Measurements from ENCODE around the gene PEX26. TPM values are rescaled to one million over a fixed set of nuclear protein-coding genes. Genes with fewer than 3 reads are reported as not detected.
A peak's percentile ranks its signal among the peaks of the same experiment; 100 is the strongest.

The PEX26 gene
- total and polyA plus RNA-seq, 2 experiments from 2014 or later = 4.0 to 48.9 TPM

DNA sequence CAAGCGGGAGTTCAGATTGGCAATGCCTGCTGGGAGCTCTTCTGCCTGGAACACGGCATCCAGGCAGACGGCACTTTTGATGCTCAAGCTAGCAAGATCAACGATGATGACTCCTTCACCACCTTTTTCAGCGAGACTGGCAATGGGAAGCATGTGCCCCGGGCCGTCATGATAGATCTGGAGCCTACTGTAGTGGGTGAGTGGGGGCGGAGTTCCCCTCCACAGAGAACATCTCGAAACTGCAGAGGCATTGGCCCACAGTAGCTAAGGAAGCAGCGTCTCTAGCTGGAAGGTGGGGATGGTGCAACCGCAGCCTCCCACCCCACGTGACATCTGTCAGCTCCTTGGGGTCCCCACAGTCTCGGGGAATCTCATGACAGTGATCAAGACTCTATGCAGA, 43.7 kb downstream of the PEX26 start:
- Mint-ChIP-seq H3K27ac (no peak overlapping the region), H3K9me3 (no peaks in the 10 kb centered on the region)

More for the DNA sequence above, 43.7 kb downstream of the PEX26 start:
- DNase-seq (ENCODE audit: low spot score) = no peak
- Histone ChIP-seq H3K4me2 (no peak overlapping the region), H3K36me3 (ENCODE audit: insufficient read depth) (no peaks in the 10 kb centered on the region), H3K27me3 (ENCODE audit: insufficient read depth) (no peaks in the 10 kb centered on the region), H2AFZ (no peak overlapping the region), H3K4me1 (ENCODE audit: insufficient read depth) (no peaks in the 10 kb centered on the region), H3K79me2 (replicated peaks; ENCODE audit: insufficient read depth) (no peaks in the 10 kb centered on the region), H3F3A (replicated peaks; ENCODE audit: low read depth) (no peaks in the 10 kb centered on the region), H4K20me1 (replicated peaks; ENCODE audit: insufficient read depth) (no peaks in the 10 kb centered on the region), H3K9me2 (ENCODE audit: insufficient read depth) (no peaks in the 10 kb centered on the region), H3K27ac (ENCODE audit: low read depth) (no peak overlapping the region), H3K4me3 (no peak overlapping the region)
- H3K4me3 Mint-ChIP-seq = no peak overlapping the region
- no peaks in the 10 kb centered on the region; the same call in 2 of the 3 replicates for H3K36me3 Mint-ChIP-seq (ENCODE audit: low read depth)
- ATAC-seq = peak; percentile 20; the same call in 1 of the 3 replicates
- TF ChIP-seq EZH2 (IDR thresholded peaks at IDR 0.05; ENCODE audit: low read depth, unreplicated experiment) (no peak), EZH2phosphoT487 (IDR thresholded peaks at IDR 0.05; ENCODE audit: unreplicated experiment) (no peak), ZNF114 (CRISPR knock-in tag; IDR thresholded peaks at IDR 0.05) (no peak), JUNB (IDR thresholded peaks at IDR 0.05; ENCODE audit: unreplicated experiment) (no peak), ZNF331 (CRISPR knock-in tag; IDR thresholded peaks at IDR 0.05; ENCODE audit: low read depth) (no peak), NANOG (IDR thresholded peaks at IDR 0.05; ENCODE audit: borderline replicate concordance) (no peak), POLR2AphosphoS5 (IDR thresholded peaks at IDR 0.05; ENCODE audit: low read depth) (no peak), STAT1 (IDR thresholded peaks at IDR 0.05; ENCODE audit: unreplicated experiment) (no peak), CREB1 (CRISPR knock-in tag; IDR thresholded peaks at IDR 0.05; ENCODE audit: low read depth) (no peak)
- TF ChIP-seq, protein P1, sequence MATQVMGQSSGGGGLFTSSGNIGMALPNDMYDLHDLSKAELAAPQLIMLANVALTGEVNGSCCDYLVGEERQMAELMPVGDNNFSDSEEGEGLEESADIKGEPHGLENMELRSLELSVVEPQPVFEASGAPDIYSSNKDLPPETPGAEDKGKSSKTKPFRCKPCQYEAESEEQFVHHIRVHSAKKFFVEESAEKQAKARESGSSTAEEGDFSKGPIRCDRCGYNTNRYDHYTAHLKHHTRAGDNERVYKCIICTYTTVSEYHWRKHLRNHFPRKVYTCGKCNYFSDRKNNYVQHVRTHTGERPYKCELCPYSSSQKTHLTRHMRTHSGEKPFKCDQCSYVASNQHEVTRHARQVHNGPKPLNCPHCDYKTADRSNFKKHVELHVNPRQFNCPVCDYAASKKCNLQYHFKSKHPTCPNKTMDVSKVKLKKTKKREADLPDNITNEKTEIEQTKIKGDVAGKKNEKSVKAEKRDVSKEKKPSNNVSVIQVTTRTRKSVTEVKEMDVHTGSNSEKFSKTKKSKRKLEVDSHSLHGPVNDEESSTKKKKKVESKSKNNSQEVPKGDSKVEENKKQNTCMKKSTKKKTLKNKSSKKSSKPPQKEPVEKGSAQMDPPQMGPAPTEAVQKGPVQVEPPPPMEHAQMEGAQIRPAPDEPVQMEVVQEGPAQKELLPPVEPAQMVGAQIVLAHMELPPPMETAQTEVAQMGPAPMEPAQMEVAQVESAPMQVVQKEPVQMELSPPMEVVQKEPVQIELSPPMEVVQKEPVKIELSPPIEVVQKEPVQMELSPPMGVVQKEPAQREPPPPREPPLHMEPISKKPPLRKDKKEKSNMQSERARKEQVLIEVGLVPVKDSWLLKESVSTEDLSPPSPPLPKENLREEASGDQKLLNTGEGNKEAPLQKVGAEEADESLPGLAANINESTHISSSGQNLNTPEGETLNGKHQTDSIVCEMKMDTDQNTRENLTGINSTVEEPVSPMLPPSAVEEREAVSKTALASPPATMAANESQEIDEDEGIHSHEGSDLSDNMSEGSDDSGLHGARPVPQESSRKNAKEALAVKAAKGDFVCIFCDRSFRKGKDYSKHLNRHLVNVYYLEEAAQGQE (IDR thresholded peaks at IDR 0.05; ENCODE audit: unreplicated experiment) = no peak
- TF ChIP-seq, protein P2, sequence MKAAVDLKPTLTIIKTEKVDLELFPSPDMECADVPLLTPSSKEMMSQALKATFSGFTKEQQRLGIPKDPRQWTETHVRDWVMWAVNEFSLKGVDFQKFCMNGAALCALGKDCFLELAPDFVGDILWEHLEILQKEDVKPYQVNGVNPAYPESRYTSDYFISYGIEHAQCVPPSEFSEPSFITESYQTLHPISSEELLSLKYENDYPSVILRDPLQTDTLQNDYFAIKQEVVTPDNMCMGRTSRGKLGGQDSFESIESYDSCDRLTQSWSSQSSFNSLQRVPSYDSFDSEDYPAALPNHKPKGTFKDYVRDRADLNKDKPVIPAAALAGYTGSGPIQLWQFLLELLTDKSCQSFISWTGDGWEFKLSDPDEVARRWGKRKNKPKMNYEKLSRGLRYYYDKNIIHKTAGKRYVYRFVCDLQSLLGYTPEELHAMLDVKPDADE (IDR thresholded peaks at IDR 0.05) = no peak
- TF ChIP-seq, protein P3, sequence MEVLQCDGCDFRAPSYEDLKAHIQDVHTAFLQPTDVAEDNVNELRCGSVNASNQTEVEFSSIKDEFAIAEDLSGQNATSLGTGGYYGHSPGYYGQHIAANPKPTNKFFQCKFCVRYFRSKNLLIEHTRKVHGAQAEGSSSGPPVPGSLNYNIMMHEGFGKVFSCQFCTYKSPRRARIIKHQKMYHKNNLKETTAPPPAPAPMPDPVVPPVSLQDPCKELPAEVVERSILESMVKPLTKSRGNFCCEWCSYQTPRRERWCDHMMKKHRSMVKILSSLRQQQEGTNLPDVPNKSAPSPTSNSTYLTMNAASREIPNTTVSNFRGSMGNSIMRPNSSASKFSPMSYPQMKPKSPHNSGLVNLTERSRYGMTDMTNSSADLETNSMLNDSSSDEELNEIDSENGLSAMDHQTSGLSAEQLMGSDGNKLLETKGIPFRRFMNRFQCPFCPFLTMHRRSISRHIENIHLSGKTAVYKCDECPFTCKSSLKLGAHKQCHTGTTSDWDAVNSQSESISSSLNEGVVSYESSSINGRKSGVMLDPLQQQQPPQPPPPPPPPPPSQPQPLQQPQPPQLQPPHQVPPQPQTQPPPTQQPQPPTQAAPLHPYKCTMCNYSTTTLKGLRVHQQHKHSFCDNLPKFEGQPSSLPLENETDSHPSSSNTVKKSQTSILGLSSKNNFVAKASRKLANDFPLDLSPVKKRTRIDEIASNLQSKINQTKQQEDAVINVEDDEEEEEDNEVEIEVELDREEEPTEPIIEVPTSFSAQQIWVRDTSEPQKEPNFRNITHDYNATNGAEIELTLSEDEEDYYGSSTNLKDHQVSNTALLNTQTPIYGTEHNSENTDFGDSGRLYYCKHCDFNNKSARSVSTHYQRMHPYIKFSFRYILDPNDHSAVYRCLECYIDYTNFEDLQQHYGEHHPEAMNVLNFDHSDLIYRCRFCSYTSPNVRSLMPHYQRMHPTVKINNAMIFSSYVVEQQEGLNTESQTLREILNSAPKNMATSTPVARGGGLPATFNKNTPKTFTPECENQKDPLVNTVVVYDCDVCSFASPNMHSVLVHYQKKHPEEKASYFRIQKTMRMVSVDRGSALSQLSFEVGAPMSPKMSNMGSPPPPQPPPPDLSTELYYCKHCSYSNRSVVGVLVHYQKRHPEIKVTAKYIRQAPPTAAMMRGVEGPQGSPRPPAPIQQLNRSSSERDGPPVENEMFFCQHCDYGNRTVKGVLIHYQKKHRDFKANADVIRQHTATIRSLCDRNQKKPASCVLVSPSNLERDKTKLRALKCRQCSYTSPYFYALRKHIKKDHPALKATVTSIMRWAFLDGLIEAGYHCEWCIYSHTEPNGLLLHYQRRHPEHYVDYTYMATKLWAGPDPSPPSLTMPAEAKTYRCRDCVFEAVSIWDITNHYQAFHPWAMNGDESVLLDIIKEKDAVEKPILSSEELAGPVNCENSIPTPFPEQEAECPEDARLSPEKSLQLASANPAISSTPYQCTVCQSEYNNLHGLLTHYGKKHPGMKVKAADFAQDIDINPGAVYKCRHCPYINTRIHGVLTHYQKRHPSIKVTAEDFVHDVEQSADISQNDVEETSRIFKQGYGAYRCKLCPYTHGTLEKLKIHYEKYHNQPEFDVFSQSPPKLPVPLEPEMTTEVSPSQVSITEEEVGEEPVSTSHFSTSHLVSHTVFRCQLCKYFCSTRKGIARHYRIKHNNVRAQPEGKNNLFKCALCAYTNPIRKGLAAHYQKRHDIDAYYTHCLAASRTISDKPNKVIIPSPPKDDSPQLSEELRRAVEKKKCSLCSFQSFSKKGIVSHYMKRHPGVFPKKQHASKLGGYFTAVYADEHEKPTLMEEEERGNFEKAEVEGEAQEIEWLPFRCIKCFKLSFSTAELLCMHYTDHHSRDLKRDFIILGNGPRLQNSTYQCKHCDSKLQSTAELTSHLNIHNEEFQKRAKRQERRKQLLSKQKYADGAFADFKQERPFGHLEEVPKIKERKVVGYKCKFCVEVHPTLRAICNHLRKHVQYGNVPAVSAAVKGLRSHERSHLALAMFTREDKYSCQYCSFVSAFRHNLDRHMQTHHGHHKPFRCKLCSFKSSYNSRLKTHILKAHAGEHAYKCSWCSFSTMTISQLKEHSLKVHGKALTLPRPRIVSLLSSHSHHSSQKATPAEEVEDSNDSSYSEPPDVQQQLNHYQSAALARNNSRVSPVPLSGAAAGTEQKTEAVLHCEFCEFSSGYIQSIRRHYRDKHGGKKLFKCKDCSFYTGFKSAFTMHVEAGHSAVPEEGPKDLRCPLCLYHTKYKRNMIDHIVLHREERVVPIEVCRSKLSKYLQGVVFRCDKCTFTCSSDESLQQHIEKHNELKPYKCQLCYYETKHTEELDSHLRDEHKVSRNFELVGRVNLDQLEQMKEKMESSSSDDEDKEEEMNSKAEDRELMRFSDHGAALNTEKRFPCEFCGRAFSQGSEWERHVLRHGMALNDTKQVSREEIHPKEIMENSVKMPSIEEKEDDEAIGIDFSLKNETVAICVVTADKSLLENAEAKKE (CRISPR knock-in tag; IDR thresholded peaks at IDR 0.05) = no peak
- TF ChIP-seq, protein P4, sequence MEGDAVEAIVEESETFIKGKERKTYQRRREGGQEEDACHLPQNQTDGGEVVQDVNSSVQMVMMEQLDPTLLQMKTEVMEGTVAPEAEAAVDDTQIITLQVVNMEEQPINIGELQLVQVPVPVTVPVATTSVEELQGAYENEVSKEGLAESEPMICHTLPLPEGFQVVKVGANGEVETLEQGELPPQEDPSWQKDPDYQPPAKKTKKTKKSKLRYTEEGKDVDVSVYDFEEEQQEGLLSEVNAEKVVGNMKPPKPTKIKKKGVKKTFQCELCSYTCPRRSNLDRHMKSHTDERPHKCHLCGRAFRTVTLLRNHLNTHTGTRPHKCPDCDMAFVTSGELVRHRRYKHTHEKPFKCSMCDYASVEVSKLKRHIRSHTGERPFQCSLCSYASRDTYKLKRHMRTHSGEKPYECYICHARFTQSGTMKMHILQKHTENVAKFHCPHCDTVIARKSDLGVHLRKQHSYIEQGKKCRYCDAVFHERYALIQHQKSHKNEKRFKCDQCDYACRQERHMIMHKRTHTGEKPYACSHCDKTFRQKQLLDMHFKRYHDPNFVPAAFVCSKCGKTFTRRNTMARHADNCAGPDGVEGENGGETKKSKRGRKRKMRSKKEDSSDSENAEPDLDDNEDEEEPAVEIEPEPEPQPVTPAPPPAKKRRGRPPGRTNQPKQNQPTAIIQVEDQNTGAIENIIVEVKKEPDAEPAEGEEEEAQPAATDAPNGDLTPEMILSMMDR (conservative IDR thresholded peaks at IDR 0.05; ENCODE audit: low read depth in 2 of 2) = no peak
- peaks cover 6% of the 10 kb centered on the region; the same call in 1 of the 3 replicates for H3K4me1 Mint-ChIP-seq
- peaks cover 3% of the 10 kb centered on the region for H3K27me3 Mint-ChIP-seq (ENCODE audit: insufficient read depth, low read depth, poor library complexity)

Measured in GM23338 (cell line).